ENCODE results near the gene GREB1L. TPM values are rescaled to one million over a fixed set of nuclear protein-coding genes. Genes with fewer than 3 reads are reported as not detected.

The GREB1L gene
- total RNA-seq, 2 experiments from 2014 or later, result not detected

DNA sequence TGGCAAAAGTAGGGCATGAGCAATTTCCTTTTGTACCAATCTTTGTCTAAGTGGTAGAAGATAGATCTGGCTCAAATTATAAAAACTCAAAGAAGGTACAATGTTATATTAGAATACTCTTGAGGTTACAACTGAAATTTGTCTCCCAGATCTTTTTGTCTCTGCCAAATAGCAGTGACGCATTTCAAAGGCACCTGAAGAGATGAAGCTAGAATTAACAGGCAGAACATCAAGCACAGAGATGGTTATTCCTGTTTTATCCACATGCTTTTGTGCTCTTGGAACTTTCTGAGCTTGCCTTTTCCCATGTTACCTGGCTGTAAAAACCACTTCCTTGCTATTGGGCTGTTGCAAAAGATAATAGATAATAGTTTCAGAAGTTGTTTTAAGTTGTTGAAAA, 74.3 kb downstream of the GREB1L start:
- no peak overlapping the region for H3K4me3 ChIP-seq (ENCODE audit: low read depth, low read length, poor library complexity, severe bottlenecking)
- TF ChIP-seq EZH2phosphoT487 (IDR thresholded peaks at IDR 0.05; ENCODE audit: borderline replicate concordance, low read depth, low read length), result no peak
- TF ChIP-seq CTCF (conservative IDR thresholded peaks at IDR 0.05; ENCODE audit: low read length), result no peak
- BruUV-seq (replicated peaks), result no TSS peak

DNA sequence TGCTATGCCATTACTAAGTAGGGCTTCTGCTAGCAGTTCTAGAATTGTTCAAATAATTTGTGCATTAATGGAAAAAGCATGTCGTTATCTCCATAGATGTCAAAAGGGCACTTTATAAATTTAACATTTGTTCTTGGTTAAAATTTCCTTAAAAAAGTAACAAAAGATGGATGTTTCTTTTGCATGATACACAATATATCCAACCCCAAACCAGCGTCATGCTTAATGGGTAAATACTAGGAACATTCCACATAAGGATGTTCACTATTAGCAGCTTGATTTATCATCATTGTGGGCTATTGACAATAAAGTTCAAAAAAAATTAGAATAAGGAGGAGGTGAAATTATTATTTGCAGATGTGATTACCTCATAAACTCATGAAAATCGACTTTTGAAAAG, 79.7 kb downstream of the GREB1L start:
- no peaks in the 10 kb centered on the region for H4K20me1 ChIP-seq (ENCODE audit: insufficient read depth, low read length)
- intact Hi-C loops (cut with micrococcal nuclease; ENCODE audit: unreplicated experiment), result loop anchor here (10.0 kb wide), 1 partner anchor 127 kb away; no protein-coding TSS in a partner anchor
- no peak overlapping the region for H3K27ac ChIP-seq (ENCODE audit: low read depth, low read length, poor library complexity, severe bottlenecking)
- no TSS peak for BruUV-seq (replicated peaks)
- POLR2A ChIA-PET, result no interaction called here
- no peaks in the 10 kb centered on the region for H3K36me3 ChIP-seq (ENCODE audit: insufficient read depth, low read length)
- no peaks in the 10 kb centered on the region for H3K79me2 ChIP-seq (ENCODE audit: insufficient read depth, low read depth, low read length)
- H3K4me2 ChIP-seq (ENCODE audit: low read length), result no peak overlapping the region
- DNase-seq (ENCODE audit: low spot score), result no peak
- no peaks in the 10 kb centered on the region for H3K9me2 ChIP-seq (ENCODE audit: insufficient read depth, low read length)
- TF ChIP-seq CTCF (conservative IDR thresholded peaks at IDR 0.05; ENCODE audit: low read length) (no peak), EZH2phosphoT487 (IDR thresholded peaks at IDR 0.05; ENCODE audit: borderline replicate concordance, low read depth, low read length) (no peak)
- CTCF ChIA-PET (ENCODE audit: unreplicated experiment), result no interaction called here
- no peaks in the 10 kb centered on the region for H3K4me1 ChIP-seq (ENCODE audit: insufficient read depth, low read length, poor library complexity, severe bottlenecking)
- H3K9me3 ChIP-seq (ENCODE audit: low read length), result no peaks in the 10 kb centered on the region
- no peak overlapping the region for H2AFZ ChIP-seq (ENCODE audit: low read length)
- no peak overlapping the region for H3K4me3 ChIP-seq (ENCODE audit: low read depth, low read length, poor library complexity, severe bottlenecking)

More for the DNA sequence above, 74.3 kb downstream of the GREB1L start:
- no peak overlapping the region for H3K27ac ChIP-seq (ENCODE audit: low read depth, low read length, poor library complexity, severe bottlenecking)
- H3K79me2 ChIP-seq (ENCODE audit: insufficient read depth, low read depth, low read length), result no peaks in the 10 kb centered on the region
- H3K4me1 ChIP-seq (ENCODE audit: insufficient read depth, low read length, poor library complexity, severe bottlenecking), result no peaks in the 10 kb centered on the region
- no peaks in the 10 kb centered on the region for H3K9me2 ChIP-seq (ENCODE audit: insufficient read depth, low read length)
- ChIA-PET CTCF (ENCODE audit: unreplicated experiment) (no interaction called here), POLR2A (interaction anchor here (1.0 kb wide), 1 partner anchor 22 kb away, joined by 4 read pairs; no protein-coding TSS in a partner anchor)
- intact Hi-C loops (cut with micrococcal nuclease; ENCODE audit: unreplicated experiment), result no loop called here
- H3K9me3 ChIP-seq (ENCODE audit: low read length), result no peaks in the 10 kb centered on the region
- no peak overlapping the region for H2AFZ ChIP-seq (ENCODE audit: low read length)
- no peak for DNase-seq (ENCODE audit: low spot score)
- no peaks in the 10 kb centered on the region for H4K20me1 ChIP-seq (ENCODE audit: insufficient read depth, low read length)
- no peaks in the 10 kb centered on the region for H3K36me3 ChIP-seq (ENCODE audit: insufficient read depth, low read length)
- no peak overlapping the region for H3K4me2 ChIP-seq (ENCODE audit: low read length)

DNA sequence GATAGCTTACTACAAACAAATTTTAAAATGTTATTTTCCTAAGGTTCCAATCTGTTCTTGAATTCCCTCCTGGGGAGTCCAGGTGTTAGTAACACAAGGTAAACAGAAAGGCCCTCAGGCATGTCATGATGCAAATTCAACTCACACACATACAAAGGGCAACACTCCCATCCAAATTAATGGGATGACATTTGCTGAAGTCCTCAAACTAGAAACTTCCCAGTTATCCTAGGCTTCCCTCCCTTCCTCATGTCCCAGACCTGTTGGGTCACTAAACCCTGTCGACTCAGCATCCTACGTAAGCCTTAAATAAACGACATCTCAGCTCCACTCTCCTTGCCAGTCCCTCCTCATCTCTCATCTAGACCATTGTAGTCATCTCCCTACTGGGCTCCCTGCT, 85.1 kb downstream of the GREB1L start:
- Histone ChIP-seq H3K4me2 (ENCODE audit: low read length) (no peak overlapping the region), H3K36me3 (ENCODE audit: insufficient read depth, low read length) (no peaks in the 10 kb centered on the region), H4K20me1 (ENCODE audit: insufficient read depth, low read length) (no peaks in the 10 kb centered on the region), H3K9me2 (ENCODE audit: insufficient read depth, low read length) (no peaks in the 10 kb centered on the region), H3K4me3 (ENCODE audit: low read depth, low read length, poor library complexity, severe bottlenecking) (no peak overlapping the region), H3K9me3 (ENCODE audit: low read length) (no peaks in the 10 kb centered on the region), H3K79me2 (ENCODE audit: insufficient read depth, low read depth, low read length) (no peaks in the 10 kb centered on the region), H3K27ac (ENCODE audit: low read depth, low read length, poor library complexity, severe bottlenecking) (no peak overlapping the region), H3K4me1 (ENCODE audit: insufficient read depth, low read length, poor library complexity, severe bottlenecking) (no peaks in the 10 kb centered on the region), H2AFZ (ENCODE audit: low read length) (no peak overlapping the region)
- TF ChIP-seq CTCF (conservative IDR thresholded peaks at IDR 0.05; ENCODE audit: low read length) (no peak), EZH2phosphoT487 (IDR thresholded peaks at IDR 0.05; ENCODE audit: borderline replicate concordance, low read depth, low read length) (no peak)
- no TSS peak for BruUV-seq (replicated peaks)
- intact Hi-C loops (cut with micrococcal nuclease; ENCODE audit: unreplicated experiment), result loop anchor here (10.0 kb wide), 1 partner anchor 132 kb away; no protein-coding TSS in a partner anchor
- no peak for DNase-seq (ENCODE audit: low spot score)
- ChIA-PET CTCF (ENCODE audit: unreplicated experiment) (no interaction called here), POLR2A (no interaction called here)
